Trophoblast cell (in vitro differentiated cells and primary cell): ENCODE results near the gene OR5H1.

Experiments
- DNase-seq, 2 donors: peaks; one replicate each; pipeline ENCODE4 v3.0.0-alpha.2; 2016
- H2AFZ ChIP-seq: 2 replicates; pipeline ENCODE4 v1.6.1; 2013; ENCODE audit warnings: low read length, moderate library complexity, mild to moderate bottlenecking; ENCODE audit not compliant: insufficient read depth, poor library complexity
- H2AK5ac ChIP-seq: 2 replicates; pipeline ENCODE4 v1.6.1; 2013; ENCODE audit warnings: mild to moderate bottlenecking, low read length
- H2BK120ac ChIP-seq: 2 replicates; pipeline ENCODE4 v1.6.1; 2013; ENCODE audit warnings: low read length, mild to moderate bottlenecking, moderate library complexity; ENCODE audit not compliant: insufficient read depth, poor library complexity
- H2BK12ac ChIP-seq: 2 replicates; pipeline ENCODE4 v1.6.1; 2013; ENCODE audit warnings: mild to moderate bottlenecking, low read length, moderate library complexity
- H2BK5ac ChIP-seq: 2 replicates; pipeline ENCODE4 v1.6.1; 2013; ENCODE audit warnings: low read length, low read depth, moderate library complexity, mild to moderate bottlenecking; ENCODE audit not compliant: poor library complexity
- H3K14ac ChIP-seq: 2 replicates; pipeline ENCODE4 v1.6.1; 2013; ENCODE audit warnings: mild to moderate bottlenecking, low read length
- H3K18ac ChIP-seq: 2 replicates; pipeline ENCODE4 v1.6.1; 2013; ENCODE audit warnings: mild to moderate bottlenecking, low read length
- H3K23ac ChIP-seq: 2 replicates; pipeline ENCODE4 v1.6.1; 2013; ENCODE audit warnings: low read length
- H3K27ac ChIP-seq: 2 replicates; pipeline ENCODE4 v1.5.1; 2013; ENCODE audit warnings: low read depth, mild to moderate bottlenecking, inconsistent platforms, low read length, moderate library complexity
- H3K27me3 ChIP-seq: 2 replicates; pipeline ENCODE4 v1.6.1; 2013; ENCODE audit warnings: inconsistent platforms, mild to moderate bottlenecking, low read length, moderate library complexity; ENCODE audit not compliant: insufficient read depth
- H3K36me3 ChIP-seq, 2 experiments: 1 replicate in 1 of 2; 2 replicates in 1 of 2; pipeline ENCODE4 v1.6.1; 2013; ENCODE audit warnings: low read length in 2 of 2, mild to moderate bottlenecking in 2 of 2, moderate library complexity in 1 of 2; ENCODE audit not compliant: insufficient read depth in 2 of 2, control insufficient read depth in 1 of 2
- H3K4ac ChIP-seq: 2 replicates; pipeline ENCODE4 v1.6.1; 2013; ENCODE audit warnings: low read depth, mild to moderate bottlenecking, low read length, moderate library complexity
- H3K4me1 ChIP-seq, 2 experiments: 1 replicate in 1 of 2; 2 replicates in 1 of 2; pipeline ENCODE4 v1.6.1; 2013; ENCODE audit warnings: low read length in 2 of 2, mild to moderate bottlenecking in 2 of 2, moderate library complexity in 1 of 2; ENCODE audit not compliant: insufficient read depth in 2 of 2, control insufficient read depth in 1 of 2
- H3K4me2 ChIP-seq: 2 replicates; pipeline ENCODE4 v1.6.1; 2013; ENCODE audit warnings: inconsistent platforms, mild to moderate bottlenecking, low read length, moderate library complexity
- H3K4me3 ChIP-seq: 2 replicates; pipeline ENCODE4 v1.5.1; 2013; ENCODE audit warnings: mild to moderate bottlenecking, low read depth, low read length, inconsistent platforms
- H3K79me1 ChIP-seq: one replicate; pipeline ENCODE4 v1.6.1; 2013; ENCODE audit warnings: low read length
- H3K79me2 ChIP-seq: 2 replicates; pipeline ENCODE4 v1.6.1; 2013; ENCODE audit warnings: low read length, mild to moderate bottlenecking; ENCODE audit not compliant: control insufficient read depth, insufficient read depth, poor library complexity
- H3K9ac ChIP-seq: 2 replicates; pipeline ENCODE4 v1.6.1; 2013; ENCODE audit warnings: mild to moderate bottlenecking, low read length
- H3K9me3 ChIP-seq: 2 replicates; pipeline ENCODE4 v1.6.1; 2013; ENCODE audit warnings: low read depth, mild to moderate bottlenecking, control low read depth, inconsistent platforms, low read length; ENCODE audit not compliant: insufficient read depth
- H4K12ac ChIP-seq: 2 replicates; pipeline ENCODE4 v1.6.1; 2013; ENCODE audit warnings: low read depth, mild to moderate bottlenecking, low read length, moderate library complexity
- H4K8ac ChIP-seq: 2 replicates; pipeline ENCODE4 v1.6.1; 2013; ENCODE audit warnings: low read depth, mild to moderate bottlenecking, low read length, moderate library complexity
- H4K91ac ChIP-seq: one replicate; pipeline ENCODE4 v1.6.1; 2013; ENCODE audit warnings: low read depth, mild to moderate bottlenecking, low read length, moderate library complexity
- WGBS: extraction: QIAGEN DNeasy Blood & Tissue Kit; methylation state at CpG from one replicate; pipeline ENCODE4 v1.1.7; 2013; ENCODE audit warnings: missing lambda C conversion rate; ENCODE audit not compliant: insufficient read length, insufficient coverage; ENCODE audit errors: extremely low coverage; 5-methylcytosine and 5-hydroxymethylcytosine counted together

The OR5H1 gene

GRCh38 chr3:98166396-98166795 lies 35.9 kb downstream of the OR5H1 start, which contains the start of gene OR5H15:
TSS of gene OR5H15 (plus strand) at chr3:98166696. CDS start at chr3:98168700, 2,004 bp downstream.
- H2AFZ ChIP-seq, result no peak within 1 kb of the TSS
- H3K23ac ChIP-seq, result no peak within 1 kb of the TSS
- no peak within 1 kb of the TSS for H4K8ac ChIP-seq
- H3K4me1 ChIP-seq, result no peaks in the 10 kb centered on the region
- H3K18ac ChIP-seq, result no peak within 1 kb of the TSS
- no peak within 1 kb of the TSS for H3K4me3 ChIP-seq
- no peaks in the 10 kb centered on the region for H3K36me3 ChIP-seq
- no peak within 1 kb of the TSS for H3K4ac ChIP-seq
- H2AK5ac ChIP-seq, result no peak within 1 kb of the TSS
- no peaks in the 10 kb centered on the region for H3K79me2 ChIP-seq
- H3K9ac ChIP-seq, result no peak within 1 kb of the TSS
- no peak within 1 kb of the TSS for H2BK12ac ChIP-seq
- no peaks in the 10 kb centered on the region for H3K9me3 ChIP-seq
- H4K91ac ChIP-seq, result no peak within 1 kb of the TSS
- H3K79me1 ChIP-seq, result no peaks in the 10 kb centered on the region
- no peak within 1 kb of the TSS for H3K27ac ChIP-seq
- no CpG with 5 or more reads among the region's 3 CpGs for WGBS
- no peak within 1 kb of the TSS for H2BK5ac ChIP-seq
- no peak within 1 kb of the TSS for H3K14ac ChIP-seq
- no peaks in the 10 kb centered on the region for H3K27me3 ChIP-seq
- no peak within 1 kb of the TSS for H3K4me2 ChIP-seq
- no peak within 1 kb of the TSS for H4K12ac ChIP-seq
- H2BK120ac ChIP-seq, result no peak within 1 kb of the TSS
- no peak for DNase-seq

DNA sequence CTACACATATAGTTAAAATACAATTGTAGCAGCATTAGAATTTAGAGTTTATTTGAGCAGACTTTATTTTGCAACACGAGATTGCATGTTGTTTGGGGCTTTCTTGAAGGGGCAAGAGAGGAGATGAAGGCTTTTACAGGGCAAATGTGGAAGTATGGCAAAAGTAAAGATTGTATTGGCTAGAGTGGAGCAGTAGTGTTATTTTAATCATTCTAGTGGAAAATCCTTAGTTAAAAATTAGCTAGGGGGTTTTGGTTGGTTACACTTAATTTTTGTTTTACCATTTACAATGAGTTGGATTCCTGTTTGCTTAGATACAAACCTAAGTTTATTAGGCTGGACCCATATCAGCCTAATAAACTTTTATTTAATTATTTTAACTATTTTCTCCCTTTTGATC lies 40.5 kb downstream of the OR5H1 start:
- Histone ChIP-seq H2BK5ac (no peak overlapping the region), H4K91ac (no peak overlapping the region), H3K4me2 (no peak overlapping the region), H3K9me3 (no peaks in the 10 kb centered on the region), H4K8ac (no peak overlapping the region), H4K12ac (no peak overlapping the region), H3K23ac (no peak overlapping the region), H3K79me1 (no peaks in the 10 kb centered on the region), H3K36me3 (no peaks in the 10 kb centered on the region), H3K14ac (no peak overlapping the region), H2BK12ac (no peak overlapping the region), H2AK5ac (no peak overlapping the region), H3K27me3 (no peaks in the 10 kb centered on the region), H3K9ac (no peak overlapping the region), H2AFZ (no peak overlapping the region), H3K4ac (no peak overlapping the region), H3K4me3 (no peak overlapping the region), H2BK120ac (no peak overlapping the region), H3K4me1 (no peaks in the 10 kb centered on the region), H3K79me2 (no peaks in the 10 kb centered on the region), H3K27ac (no peak overlapping the region), H3K18ac (no peak overlapping the region)
- DNase-seq, result no peak
- no CpG with 5 or more reads among the region's 1 CpG for WGBS

- Histone ChIP-seq H3K9ac (no peak overlapping the region), H2AK5ac (no peak overlapping the region), H3K79me2 (no peaks in the 10 kb centered on the region), H2AFZ (no peak overlapping the region), H3K36me3 (no peaks in the 10 kb centered on the region), H3K18ac (no peak overlapping the region), H4K12ac (no peak overlapping the region), H3K14ac (no peak overlapping the region), H2BK120ac (no peak overlapping the region), H3K79me1 (no peaks in the 10 kb centered on the region), H4K91ac (no peak overlapping the region), H3K4me3 (no peak overlapping the region), H3K27me3 (no peaks in the 10 kb centered on the region), H3K9me3 (no peaks in the 10 kb centered on the region), H2BK12ac (no peak overlapping the region), H3K4me1 (no peaks in the 10 kb centered on the region), H3K27ac (no peak overlapping the region), H3K4ac (no peak overlapping the region), H4K8ac (no peak overlapping the region), H3K4me2 (no peak overlapping the region), H3K23ac (no peak overlapping the region), H2BK5ac (no peak overlapping the region)
- WGBS, result no CpG with 5 or more reads among the region's 7 CpGs
- DNase-seq, result no peak
These were observed 42.1 kb downstream of the OR5H1 start for GRCh38 chr3:98172621-98173020.

DNA sequence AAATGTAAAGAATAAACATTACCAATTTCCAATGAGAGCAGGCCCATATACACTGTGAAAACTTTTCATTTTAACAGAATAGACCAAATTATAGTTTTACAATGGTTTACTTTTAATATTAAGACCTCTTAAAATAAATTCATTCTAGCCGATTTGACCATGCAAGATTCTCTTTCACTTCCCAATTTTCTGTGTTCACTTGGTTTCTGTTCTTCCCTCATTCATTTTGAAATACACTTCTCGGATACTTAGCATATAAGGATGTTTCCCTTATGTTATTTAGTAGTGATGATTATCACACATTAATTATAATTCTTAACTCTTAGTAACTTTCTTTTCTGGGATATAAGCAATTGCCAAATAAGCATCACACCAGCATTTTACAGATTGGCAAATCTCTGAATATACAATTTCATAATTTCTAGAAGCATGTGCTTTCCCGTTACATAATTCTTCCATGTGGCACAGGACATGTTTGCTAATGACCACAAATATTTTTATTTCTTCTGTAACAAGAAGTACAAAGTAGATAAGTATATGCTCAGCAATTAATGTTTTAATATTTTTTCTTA lies 49.9 kb downstream of the OR5H1 start:
- no peak overlapping the region for H2BK12ac ChIP-seq
- no peak overlapping the region for H3K14ac ChIP-seq
- no CpG with 5 or more reads among the region's 3 CpGs for WGBS

More for the DNA sequence above, 49.9 kb downstream of the OR5H1 start:
- Histone ChIP-seq H2BK5ac (no peak overlapping the region), H2AK5ac (no peak overlapping the region), H3K9ac (no peak overlapping the region), H3K18ac (no peak overlapping the region), H4K8ac (no peak overlapping the region), H3K36me3 (no peaks in the 10 kb centered on the region), H3K4ac (no peak overlapping the region), H4K91ac (no peak overlapping the region), H4K12ac (no peak overlapping the region), H3K4me3 (no peak overlapping the region), H3K27me3 (no peaks in the 10 kb centered on the region), H2BK120ac (no peak overlapping the region), H3K23ac (no peak overlapping the region), H2AFZ (no peak overlapping the region), H3K79me2 (no peaks in the 10 kb centered on the region), H3K4me2 (no peak overlapping the region), H3K27ac (no peak overlapping the region), H3K79me1 (no peaks in the 10 kb centered on the region), H3K9me3 (no peaks in the 10 kb centered on the region), H3K4me1 (no peaks in the 10 kb centered on the region)
- DNase-seq, result no peak
